H1 (cell line): ENCODE results near the gene LRRC4C. TPM values are rescaled to one million over a fixed set of nuclear protein-coding genes. Genes with fewer than 3 reads are reported as not detected.

Experiments
- CTCF ChIA-PET: fragments of 300-600 bp; sonication (Branson Sonifier 250); formaldehyde crosslinking; loops from one replicate; lab custom pipeline; 2021; ENCODE audit not compliant: partially characterized antibody; lab: Charles Lee
- POLR2A ChIA-PET: fragments of 300-600 bp; sonication (Branson Sonifier 250); formaldehyde crosslinking; loops from one replicate; lab custom pipeline; 2021; ENCODE audit warnings: inconsistent platforms; ENCODE audit not compliant: partially characterized antibody; lab: Charles Lee
- DNase-seq, 2 experiments: peaks; one replicate each; pipeline versions ENCODE4 v3.0.0 to v3.0.0-alpha.2; 2010 to 2022; ENCODE audit warnings: low spot score in 2 of 2, low read depth in 1 of 2, mixed read lengths in 1 of 2
- FAIRE-seq: peaks from 2 replicates; lab custom pipeline; 2011; peaks lifted over from hg19 to GRCh38; lab: Jason Lieb, UNC
- H2AFZ ChIP-seq: 2 replicates; pipeline ENCODE4 v1.8.1; 2012; ENCODE audit warnings: low read length, inconsistent platforms
- H2AK5ac ChIP-seq: 2 replicates; pipeline ENCODE4 v1.6.1; 2013; ENCODE audit warnings: low read depth, low read length
- H2BK120ac ChIP-seq: replicated peaks from 2 replicates; pipeline ENCODE3; 2013; ENCODE audit warnings: low read depth, low read length, inconsistent platforms
- H2BK12ac ChIP-seq: 2 replicates; pipeline ENCODE4 v1.6.1; 2013; ENCODE audit warnings: low read depth, low read length
- H2BK15ac ChIP-seq: 2 replicates; pipeline ENCODE4 v1.6.1; 2013; ENCODE audit warnings: low read length
- H2BK20ac ChIP-seq: 2 replicates; pipeline ENCODE4 v1.6.1; 2013; ENCODE audit warnings: low read length
- H2BK5ac ChIP-seq: 2 replicates; pipeline ENCODE4 v1.6.1; 2013; ENCODE audit warnings: low read depth, low read length
- H3K14ac ChIP-seq: 2 replicates; pipeline ENCODE4 v1.6.1; 2013; ENCODE audit warnings: inconsistent platforms; ENCODE audit not compliant: insufficient read length
- H3K18ac ChIP-seq: 2 replicates; pipeline ENCODE4 v1.6.1; 2013; ENCODE audit warnings: low read length; ENCODE audit errors: extremely low read depth
- H3K23ac ChIP-seq: 2 replicates; pipeline ENCODE4 v1.6.1; 2013; ENCODE audit warnings: inconsistent platforms; ENCODE audit not compliant: insufficient read length
- H3K23me2 ChIP-seq: 2 replicates; pipeline ENCODE4 v1.6.1; 2013; ENCODE audit warnings: low read depth, low read length
- H3K27ac ChIP-seq: 2 replicates; pipeline ENCODE4 v1.6.1; 2011; ENCODE audit warnings: low read depth, low read length, inconsistent platforms
- H3K27me3 ChIP-seq, 4 experiments: replicated peaks in 1 of 4; 1 replicate in 1 of 4; 2 replicates in 3 of 4; pipeline versions ENCODE4 v1.6.1 to v1.8.1; 2011 to 2013; ENCODE audit warnings: low read length in 3 of 4, mild to moderate bottlenecking in 3 of 4, inconsistent platforms in 2 of 4, mixed read lengths in 2 of 4, moderate library complexity in 1 of 4; ENCODE audit not compliant: control insufficient read depth in 3 of 4, insufficient read depth in 3 of 4; ENCODE audit errors: extremely low read depth in 1 of 4
- H3K36me3 ChIP-seq, 4 experiments: 2 replicates each; pipeline versions ENCODE4 v1.6.1 to v1.8.1; 2011 to 2013; ENCODE audit warnings: mild to moderate bottlenecking in 4 of 4, low read length in 3 of 4, moderate library complexity in 2 of 4, control low read depth in 1 of 4, inconsistent platforms in 1 of 4; ENCODE audit not compliant: insufficient read depth in 4 of 4, control insufficient read depth in 2 of 4
- H3K4ac ChIP-seq: replicated peaks from 2 replicates; pipeline ENCODE3; 2013; ENCODE audit warnings: low read length, low read depth, mixed read lengths, inconsistent platforms; ENCODE audit not compliant: insufficient read length
- H3K4me1 ChIP-seq, 4 experiments: replicated peaks in 1 of 4; 1 replicate in 1 of 4; 2 replicates in 3 of 4; pipeline versions ENCODE4 v1.6.1 to v1.8.1; 2011 to 2013; ENCODE audit warnings: low read length in 3 of 4, inconsistent platforms in 2 of 4, mixed read lengths in 1 of 4; ENCODE audit not compliant: insufficient read depth in 4 of 4, control insufficient read depth in 3 of 4
- H3K4me2 ChIP-seq, 2 experiments: 2 replicates each; pipeline versions ENCODE4 v1.6.1 to v1.8.1; 2011 to 2013; ENCODE audit warnings: low read depth in 2 of 2, low read length in 2 of 2, control low read depth in 1 of 2, inconsistent platforms in 1 of 2, mild to moderate bottlenecking in 1 of 2; ENCODE audit not compliant: insufficient read depth in 1 of 2
- H3K4me3 ChIP-seq, 4 experiments: fragments of 200-600, 300-600 bp in 1 of 4; sonication (generic), shearing (Covaris generic), sonication (Bioruptor Twin) in 1 of 4; 2 replicates each; pipeline versions ENCODE4 v1.5.1 to v1.8.1; 2011 to 2016; ENCODE audit warnings: low read length in 4 of 4, low read depth in 3 of 4, control low read depth in 2 of 4, inconsistent platforms in 2 of 4, mild to moderate bottlenecking in 2 of 4, mixed read lengths in 1 of 4, moderate library complexity in 1 of 4; ENCODE audit not compliant: insufficient read depth in 2 of 4; ENCODE audit errors: extremely low read depth in 1 of 4
- H3K56ac ChIP-seq: replicated peaks from 2 replicates; pipeline ENCODE3; 2013; ENCODE audit warnings: low read depth, mild to moderate bottlenecking, mixed read lengths, low read length, inconsistent platforms; ENCODE audit not compliant: insufficient read length
- H3K79me1 ChIP-seq: 2 replicates; pipeline ENCODE4 v1.6.1; 2013; ENCODE audit warnings: low read depth, low read length, control low read depth
- H3K79me2 ChIP-seq, 2 experiments: 2 replicates each; pipeline versions ENCODE4 v1.6.1 to v1.8.1; 2012 to 2013; ENCODE audit warnings: low read length in 2 of 2, mild to moderate bottlenecking in 2 of 2, inconsistent platforms in 1 of 2; ENCODE audit not compliant: insufficient read depth in 2 of 2, control insufficient read depth in 1 of 2
- H3K9ac ChIP-seq, 4 experiments: replicated peaks in 1 of 4; 1 replicate in 1 of 4; 2 replicates in 3 of 4; pipeline versions ENCODE4 v1.6.1 to v1.8.1; 2011 to 2013; ENCODE audit warnings: low read depth in 3 of 4, low read length in 3 of 4, control low read depth in 2 of 4, mild to moderate bottlenecking in 2 of 4, moderate library complexity in 2 of 4, inconsistent platforms in 1 of 4; ENCODE audit errors: extremely low read depth in 1 of 4
- H3K9me3 ChIP-seq, 2 experiments: 2 replicates each; pipeline versions ENCODE4 v1.6.1 to v1.8.1; 2012 to 2013; ENCODE audit warnings: mild to moderate bottlenecking in 2 of 2, moderate library complexity in 2 of 2, control low read depth in 1 of 2, inconsistent platforms in 1 of 2, low read depth in 1 of 2, low read length in 1 of 2, mixed read lengths in 1 of 2; ENCODE audit not compliant: insufficient read depth in 2 of 2
- H4K20me1 ChIP-seq, 2 experiments: replicated peaks in 1 of 2; 2 replicates each; pipeline versions ENCODE3 to v1.8.1; 2011 to 2013; ENCODE audit warnings: inconsistent platforms in 2 of 2, low read length in 2 of 2, mild to moderate bottlenecking in 1 of 2; ENCODE audit not compliant: insufficient read depth in 2 of 2, control insufficient read depth in 1 of 2
- H4K5ac ChIP-seq: 2 replicates; pipeline ENCODE4 v1.6.1; 2013; ENCODE audit warnings: low read length, low read depth, mixed read lengths, inconsistent platforms; ENCODE audit not compliant: insufficient read length
- H4K8ac ChIP-seq: 2 replicates; pipeline ENCODE4 v1.8.0; 2013; ENCODE audit warnings: mild to moderate bottlenecking, moderate library complexity, low read length, inconsistent platforms; ENCODE audit not compliant: insufficient read depth; ENCODE audit errors: extremely low read depth
- H4K91ac ChIP-seq: replicated peaks from 2 replicates; pipeline ENCODE3; 2013; ENCODE audit warnings: low read length, mixed read lengths, inconsistent platforms; ENCODE audit not compliant: insufficient read length
- CHD2 ChIP-seq: IDR thresholded peaks from 2 replicates; pipeline ENCODE4 v1.6.1; 2012; ENCODE audit warnings: low read length, improper control_type of control experiment
- SIN3A ChIP-seq, 2 experiments: IDR thresholded peaks in 1 of 2; conservative IDR thresholded peaks in 1 of 2; 2 replicates each; pipeline ENCODE4 v1.6.1; 2011 to 2012; ENCODE audit warnings: low read length in 2 of 2, improper control_type of control experiment in 1 of 2, low read depth in 1 of 2, mild to moderate bottlenecking in 1 of 2
- whole genome bisulfite sequencing, 2 experiments: shearing (Covaris generic) in 1 of 2; methylation state at CpG; one replicate each; pipeline versions ENCODE4 v1.1.6 to v1.1.7; 2013 to 2015; ENCODE audit warnings: low lambda C conversion rate in 2 of 2, mixed read lengths in 2 of 2, inconsistent platforms in 1 of 2, low coverage in 1 of 2, missing lambda C conversion rate in 1 of 2; ENCODE audit not compliant: insufficient replicate concordance in 2 of 2, insufficient coverage in 1 of 2, insufficient read length in 1 of 2; ENCODE audit errors: extremely low coverage in 1 of 2, missing lambda C conversion rate in 1 of 2; 5-methylcytosine and 5-hydroxymethylcytosine counted together
- polyA plus RNA-seq, 7 experiments: library from polyadenylated mRNA; depleted of rRNA in 3 of 7; stranded (reverse) in 5 of 7; unstranded in 2 of 7; fragments of >200 nt in 5 of 7; fragments of 200-250 nt in 2 of 7; gene quantifications; 1 replicate in 5 of 7; 2 replicates in 1 of 7; 4 replicates in 1 of 7; pipeline versions ENCODE4 v1.2.1 to v1.2.3, GENCODE V29; 2011 to 2013; ENCODE audit warnings: missing spikeins in 2 of 7, mixed read lengths in 2 of 7
- total RNA-seq: library from RNA; stranded (reverse); fragmentation: NEBNext Ultra II Directional; extraction: Animal tissue kit (Norgen Biotek cat#: 25700); gene quantifications from 2 replicates; pipeline ENCODE4 v1.2.1, GENCODE V29; 2021

The LRRC4C gene
- total and polyA plus RNA-seq, 2 of the 8 experiments (the other 6 are each of a cell fraction or from before 2014, with no cell fraction given): 0.23 to 2.2 TPM

DNA sequence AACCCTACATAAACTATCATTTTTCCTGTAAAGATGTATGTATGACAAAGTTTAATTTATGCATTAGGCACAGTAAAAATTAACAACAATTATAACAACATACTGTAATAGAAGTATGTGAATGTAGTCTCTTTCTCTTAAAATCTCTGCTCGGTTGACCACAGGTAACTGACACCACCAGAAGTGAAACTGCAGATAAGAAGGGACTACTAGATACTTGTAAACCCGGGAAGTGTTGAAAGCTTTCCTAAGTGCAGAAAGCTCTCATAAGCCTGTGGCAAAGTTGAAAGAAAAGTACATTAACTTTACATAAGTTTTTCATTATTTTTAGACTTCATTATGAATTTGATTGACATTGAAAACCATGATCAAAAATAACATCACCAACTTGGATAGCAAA lies 1173.3 kb downstream of the LRRC4C start:
- 85% methylated on average over 2 of the region's 2 CpGs; no CpG with 5 or more reads in 1 of the 2 experiments for WGBS, 2 experiments
- Histone ChIP-seq H2AK5ac (no peak overlapping the region), H3K9ac (no peak overlapping the region), H3K79me1 (no peaks in the 10 kb centered on the region), H2BK20ac (no peak overlapping the region), H3K79me2 (no peaks in the 10 kb centered on the region), H2BK5ac (no peak overlapping the region), H3K56ac (no peak overlapping the region), H3K4ac (no peak overlapping the region), H3K4me3 (no peak overlapping the region), H4K5ac (no peak overlapping the region), H3K36me3 (no peaks in the 10 kb centered on the region), H3K4me2 (no peak overlapping the region), H4K8ac (no peak overlapping the region), H2BK120ac (no peak overlapping the region), H4K91ac (no peak overlapping the region), H3K18ac (no peak overlapping the region), H3K27ac (no peak overlapping the region), H3K23ac (no peak overlapping the region), H3K4me1 (peaks cover 0 to 3% (median 1%) of the 10 kb centered on the region in 4 experiments; a peak in 2 of 7 replicates), H2BK15ac (no peak overlapping the region), H3K23me2 (no peaks in the 10 kb centered on the region), H3K9me3 (no peaks in the 10 kb centered on the region), H4K20me1 (no peaks in the 10 kb centered on the region), H2BK12ac (no peak overlapping the region), H3K14ac (no peak overlapping the region), H3K27me3 (peaks cover 3 to 8% (median 4%) of the 10 kb centered on the region in 4 experiments; a peak in 6 of 7 replicates), H2AFZ (no peak overlapping the region)
- ChIA-PET CTCF (interaction anchor here (0.5 kb wide), 1 partner anchor 20 kb away, joined by 4 read pairs; no protein-coding TSS in a partner anchor), POLR2A (no interaction called here)
- DNase-seq: no peak
- TF ChIP-seq CHD2: no peak
- TF ChIP-seq SIN3A (conservative IDR thresholded peaks at IDR 0.05 in 1 of 2, IDR thresholded peaks at IDR 0.05 in 1 of 2; ENCODE audit: low read depth in 1 of 2, low read length in 2 of 2): no peak
- no peak for FAIRE-seq
